K562 (cell line): Measurements from ENCODE around the gene XRN1. TPM values are rescaled to one million over a fixed set of nuclear protein-coding genes. Genes with fewer than 3 reads are reported as not detected.
A peak's percentile ranks its signal among the peaks of the same experiment; 100 is the strongest.

Experiments
- ATAC-seq: fragments of 200-7000 bp; cut with Tn5 transposase; 3 replicates; pipeline ENCODE4 v1.9.1; 2020; ENCODE audit warnings: moderate library complexity
- BruUV-seq: library from RNA; stranded (reverse); fragments of 400-500 nt; replicated peaks from 2 replicates; lab custom pipeline; 2021; lab: Mats Ljungman, UMichigan
- CTCF ChIA-PET: fragments of 300-600 bp; formaldehyde crosslinking; extraction: SDS; loops from one replicate; lab custom pipeline; 2021; ENCODE audit warnings: low intra/inter-chr PET ratio; lab: Yijun Ruan, JAX
- POLR2A ChIA-PET: fragments of 300-600, 350-650 bp; sonication (Branson Sonifier 250); formaldehyde crosslinking; extraction: SDS; loops from one replicate; lab custom pipeline; 2021; ENCODE audit warnings: antibody characterized with exemption, inconsistent platforms; lab: Yijun Ruan, JAX
- DNase-seq, 4 experiments: peaks; one replicate each; pipeline versions ENCODE4 v3.0.0 to v3.0.0-alpha.2; 2011 to 2018; ENCODE audit warnings: low spot score in 3 of 4, mixed read lengths in 3 of 4; ENCODE audit errors: extremely low read depth in 1 of 4
- FAIRE-seq: peaks from 2 replicates; lab custom pipeline; 2011; peaks lifted over from hg19 to GRCh38; lab: Jason Lieb, UNC
- H2AFZ ChIP-seq: 2 replicates; pipeline ENCODE4 v1.6.0; 2011; ENCODE audit warnings: low read depth, low read length, control low read depth, inconsistent platforms
- H3K27ac ChIP-seq: fragments of 200-600 bp; 3 replicates; pipeline ENCODE4 v1.8.0; 2011; ENCODE audit warnings: low read depth, mild to moderate bottlenecking, control low read depth, inconsistent platforms, low read length, moderate library complexity, mixed read lengths; ENCODE audit errors: extremely low read depth
- H3K27me3 ChIP-seq, 2 experiments: fragments of 300-600 bp in 1 of 2; 2 replicates in 1 of 2; 3 replicates in 1 of 2; pipeline versions ENCODE4 v1.6.0 to v1.8.0; 2011; ENCODE audit warnings: inconsistent platforms in 2 of 2, low read length in 2 of 2, mild to moderate bottlenecking in 1 of 2, mixed read lengths in 1 of 2, moderate library complexity in 1 of 2; ENCODE audit not compliant: control insufficient read depth in 2 of 2, insufficient read depth in 2 of 2
- H3K36me3 ChIP-seq: fragments of 300-600 bp; 3 replicates; pipeline ENCODE4 v1.8.0; 2011; ENCODE audit warnings: mild to moderate bottlenecking, low read length, inconsistent platforms; ENCODE audit not compliant: control insufficient read depth, insufficient read depth
- H3K4me1 ChIP-seq, 2 experiments: fragments of 200-600 bp in 1 of 2; replicated peaks in 1 of 2; 2 replicates in 1 of 2; 3 replicates in 1 of 2; pipeline versions ENCODE4 v1.5.1 to v1.8.0; 2011; ENCODE audit warnings: inconsistent platforms in 2 of 2, low read length in 2 of 2, mild to moderate bottlenecking in 1 of 2, mixed read lengths in 1 of 2, moderate library complexity in 1 of 2; ENCODE audit not compliant: control insufficient read depth in 2 of 2, insufficient read depth in 2 of 2
- H3K4me2 ChIP-seq: 2 replicates; pipeline ENCODE4 v1.6.1; 2011; ENCODE audit warnings: low read length, control low read depth, inconsistent platforms, mixed read lengths; ENCODE audit not compliant: insufficient read depth
- H3K4me3 ChIP-seq: fragments of 200-600 bp; sonication (generic), shearing (Covaris generic); 2 replicates; pipeline ENCODE4 v1.5.1; 2016; ENCODE audit warnings: control low read depth, inconsistent platforms
- H3K79me2 ChIP-seq: fragments of 200-600 bp; 3 replicates; pipeline ENCODE4 v1.8.0; 2011; ENCODE audit warnings: low read length, inconsistent platforms; ENCODE audit not compliant: control insufficient read depth, insufficient read depth
- H3K9ac ChIP-seq, 2 experiments: 2 replicates each; pipeline versions ENCODE4 v1.6.0 to v1.6.1; 2011; ENCODE audit warnings: low read depth in 2 of 2, low read length in 2 of 2, control low read depth in 1 of 2, inconsistent platforms in 1 of 2, mild to moderate bottlenecking in 1 of 2, mixed read lengths in 1 of 2; ENCODE audit not compliant: insufficient read depth in 1 of 2
- H3K9me1 ChIP-seq: one replicate; pipeline ENCODE4 v1.6.0; 2011; ENCODE audit warnings: inconsistent platforms, mild to moderate bottlenecking, low read length, moderate library complexity; ENCODE audit not compliant: control insufficient read depth, insufficient read depth
- H3K9me3 ChIP-seq: replicated peaks from 2 replicates; pipeline ENCODE4 v1.5.1; 2011; ENCODE audit warnings: low read depth, low read length, inconsistent platforms; ENCODE audit not compliant: control insufficient read depth, insufficient read depth
- H4K20me1 ChIP-seq: replicated peaks from 2 replicates; pipeline ENCODE4 v1.6.1; 2011; ENCODE audit warnings: low read length, inconsistent platforms, mixed read lengths; ENCODE audit not compliant: control insufficient read depth, insufficient read depth
- CTBP1 ChIP-seq: fragments of 450-650 bp; IDR thresholded peaks from 2 replicates; pipeline ENCODE4 v1.6.1; 2016; ENCODE audit warnings: borderline replicate concordance
- ELK3 ChIP-seq: fragments of 450-650 bp; formaldehyde crosslinking; IDR thresholded peaks from 2 replicates; pipeline ENCODE4 v1.4.0; 2020; ENCODE audit warnings: mild to moderate bottlenecking
- GATAD2A ChIP-seq: fragments of 450-650 bp; IDR thresholded peaks from 2 replicates; pipeline ENCODE4 v1.6.1; 2017
- MEIS2 ChIP-seq: fragments of 450-650 bp; IDR thresholded peaks from 2 replicates; pipeline ENCODE4 v1.6.1; 2014; ENCODE audit warnings: mild to moderate bottlenecking; ENCODE audit not compliant: partially characterized antibody
- OTX1 ChIP-seq: fragments of 450-650 bp; formaldehyde crosslinking; IDR thresholded peaks from 2 replicates; pipeline ENCODE4 v1.4.0; 2022; ENCODE audit warnings: mild to moderate bottlenecking
- SETDB1 ChIP-seq: IDR thresholded peaks from one replicate; pipeline ENCODE4 v1.6.1; 2012; ENCODE audit warnings: low read length, control low read depth, inconsistent platforms
- ZC3H11A ChIP-seq: IDR thresholded peaks from 2 replicates; pipeline ENCODE4 v1.6.1; 2012; ENCODE audit warnings: low read depth, low read length, improper control_type of control experiment
- ZNF24 ChIP-seq: fragments of 450-650 bp; IDR thresholded peaks from 2 replicates; pipeline ENCODE4 v1.6.1; 2016
- WGBS: fragments of 100-300 bp; shearing (Covaris generic); methylation state at CpG from one replicate; pipeline ENCODE4 v1.1.6; 2016; ENCODE audit warnings: low coverage, mixed read lengths; ENCODE audit not compliant: insufficient coverage; ENCODE audit errors: missing lambda C conversion rate; 5-methylcytosine and 5-hydroxymethylcytosine counted together
- in situ Hi-C: fragments of 300-500 bp; cut with MboI; formaldehyde crosslinking; loops from 4 replicates; pipeline ENCODE4 v1.15.0; 2018; ENCODE audit warnings: inconsistent platforms, mixed read lengths
- intact Hi-C: fragments of 100-400 bp; cut with micrococcal nuclease; formaldehyde crosslinking; loops from 2 replicates; pipeline ENCODE4 v1.14.2; 2022
- polyA plus RNA-seq, 8 experiments: library from polyadenylated mRNA; depleted of rRNA in 4 of 8; stranded (reverse) in 5 of 8; unstranded in 3 of 8; fragments of >200 nt; fragmentation: Nextera tagmentation in 2 of 8; fragmentation: Illumina TruSeq in 1 of 8; extraction: Ambion mirVana in 2 of 8; extraction: Trizol in 1 of 8; gene quantifications; 2 replicates each; pipeline versions ENCODE4 v1.2.1 to v1.2.3, GENCODE V29; 2011 to 2014; ENCODE audit warnings: inconsistent platforms in 1 of 8, missing spikeins in 1 of 8
- total RNA-seq, 7 experiments: library from RNA; depleted of rRNA in 6 of 7; stranded (reverse); fragments of >200 nt in 6 of 7; fragmentation: Illumina TruSeq in 2 of 7; extraction: Trizol in 2 of 7; gene quantifications; 2 replicates each; pipeline versions ENCODE4 v1.2.1 to v1.2.3, GENCODE V29; 2011 to 2021; ENCODE audit warnings: low replicate concordance in 1 of 7
- TF ChIP-seq, protein P1 (sequence below): fragments of 250-450 bp; sonication (Bioruptor Pico); IDR thresholded peaks from 2 replicates; pipeline ENCODE4 v1.4.0; 2020; ENCODE audit warnings: mild to moderate bottlenecking
- TF ChIP-seq, protein P2 (sequence below): fragments of 450-650 bp; IDR thresholded peaks from 2 replicates; pipeline ENCODE4 v1.6.1; 2016

The XRN1 gene
- total and polyA plus RNA-seq, 9 of the 15 experiments (the other 6 are each of a cell fraction or from before 2014, with no cell fraction given): 3.1 to 28.4 (median 17.2) TPM

DNA sequence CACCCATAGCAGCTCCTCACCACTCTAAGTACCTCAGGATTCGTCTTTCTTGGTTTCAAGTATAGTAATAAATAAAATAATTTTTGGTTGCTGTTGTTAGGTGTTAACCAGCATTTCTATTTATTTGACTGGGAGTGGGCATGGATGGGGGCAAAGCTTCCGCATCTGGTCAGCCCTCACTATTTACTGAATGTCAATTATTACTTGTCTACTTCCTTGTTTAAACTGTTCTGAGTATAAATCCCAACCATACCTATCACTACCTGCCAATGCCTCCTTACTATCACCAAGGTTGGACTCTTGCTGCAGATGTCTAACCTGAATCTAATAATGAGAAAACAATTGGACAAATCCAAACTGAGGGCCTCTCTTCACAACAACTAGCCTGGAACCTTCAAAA, 180.6 kb downstream of the XRN1 start:
- H3K79me2 ChIP-seq: no peaks in the 10 kb centered on the region
- no peak overlapping the region for H3K4me2 ChIP-seq
- no peak overlapping the region for H2AFZ ChIP-seq
- H3K4me1 ChIP-seq: peaks cover 0 to 6% of the 10 kb centered on the region in 2 experiments; a peak in 1 of 5 replicates
- H3K9me1 ChIP-seq: no peaks in the 10 kb centered on the region
- POLR2A ChIA-PET: interaction anchor here (0.6 kb wide), 1 partner anchor 14 kb away, joined by 3 read pairs; no protein-coding TSS in a partner anchor
- BruUV-seq: no TSS peak
- no peak overlapping the region for H3K9ac ChIP-seq
- no peak overlapping the region for H3K27ac ChIP-seq
- CTCF ChIA-PET: no interaction called here
- no peak for FAIRE-seq
- H3K27me3 ChIP-seq: no peaks in the 10 kb centered on the region
- no peaks in the 10 kb centered on the region for H4K20me1 ChIP-seq
- 67% methylated on average over 2 of the region's 2 CpGs for WGBS
- no peaks in the 10 kb centered on the region for H3K36me3 ChIP-seq
- H3K4me3 ChIP-seq: no peak overlapping the region
- TF ChIP-seq GATAD2A (no peak), ELK3 (no peak), ZC3H11A (no peak)
- TF ChIP-seq, all 486 proteins: peak for 0
- in situ Hi-C loops: no loop called here
- no peak for ATAC-seq
- DNase-seq: no peak
- intact Hi-C loops: no loop called here
- H3K9me3 ChIP-seq: no peaks in the 10 kb centered on the region

DNA sequence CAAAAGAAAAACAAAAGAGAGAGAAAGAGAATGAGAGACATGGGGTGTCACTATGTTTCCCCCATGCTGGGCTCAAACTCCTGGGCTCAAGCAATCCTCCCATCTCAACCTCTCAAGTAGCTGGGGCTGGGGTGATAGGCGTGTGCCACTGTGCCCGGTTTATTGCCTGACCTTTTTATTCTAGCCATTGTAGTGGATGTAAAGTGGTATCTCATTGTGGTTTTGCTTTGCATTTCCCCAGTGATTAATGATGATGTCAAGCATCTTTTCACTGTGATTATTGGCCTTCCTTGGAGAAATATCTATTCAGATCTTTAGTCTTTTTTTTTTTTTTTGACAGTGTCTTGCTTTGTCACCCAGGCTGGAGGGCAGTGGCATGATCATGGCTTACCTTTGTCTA, 184.7 kb downstream of the XRN1 start:
- FAIRE-seq (no peak), DNase-seq (no peak), ATAC-seq (peak; percentile 35; the same call in 2 of the 3 replicates)
- no peaks in the 10 kb centered on the region for H3K9me1 ChIP-seq
- in situ Hi-C loops (no loop called here), intact Hi-C loops (no loop called here)
- no peaks in the 10 kb centered on the region for H3K79me2 ChIP-seq
- H4K20me1 ChIP-seq: no peaks in the 10 kb centered on the region
- whole genome bisulfite sequencing: 20% methylated on average over 2 of the region's 2 CpGs
- H3K4me3 ChIP-seq: no peak overlapping the region
- H3K4me1 ChIP-seq: no peaks in the 10 kb centered on the region
- CTCF ChIA-PET: no interaction called here
- no TSS peak for BruUV-seq
- H3K9ac ChIP-seq: no peak overlapping the region
- POLR2A ChIA-PET: no interaction called here
- no peaks in the 10 kb centered on the region for H3K9me3 ChIP-seq
- no peaks in the 10 kb centered on the region for H3K36me3 ChIP-seq
- H2AFZ ChIP-seq: no peak overlapping the region
- H3K4me2 ChIP-seq: no peak overlapping the region
- no peaks in the 10 kb centered on the region for H3K27me3 ChIP-seq
- H3K27ac ChIP-seq: no peak overlapping the region
- TF ChIP-seq, protein P1, sequence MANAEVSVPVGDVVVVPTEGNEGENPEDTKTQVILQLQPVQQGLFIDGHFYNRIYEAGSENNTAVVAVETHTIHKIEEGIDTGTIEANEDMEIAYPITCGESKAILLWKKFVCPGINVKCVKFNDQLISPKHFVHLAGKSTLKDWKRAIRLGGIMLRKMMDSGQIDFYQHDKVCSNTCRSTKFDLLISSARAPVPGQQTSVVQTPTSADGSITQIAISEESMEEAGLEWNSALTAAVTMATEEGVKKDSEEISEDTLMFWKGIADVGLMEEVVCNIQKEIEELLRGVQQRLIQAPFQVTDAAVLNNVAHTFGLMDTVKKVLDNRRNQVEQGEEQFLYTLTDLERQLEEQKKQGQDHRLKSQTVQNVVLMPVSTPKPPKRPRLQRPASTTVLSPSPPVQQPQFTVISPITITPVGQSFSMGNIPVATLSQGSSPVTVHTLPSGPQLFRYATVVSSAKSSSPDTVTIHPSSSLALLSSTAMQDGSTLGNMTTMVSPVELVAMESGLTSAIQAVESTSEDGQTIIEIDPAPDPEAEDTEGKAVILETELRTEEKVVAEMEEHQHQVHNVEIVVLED (CRISPR knock-in tag): no peak
- no peak for TF ChIP-seq OTX1 (CRISPR knock-in tag)
- TF ChIP-seq MEIS2: peak; percentile 84
- TF ChIP-seq SETDB1: no peak
- TF ChIP-seq, protein P2, sequence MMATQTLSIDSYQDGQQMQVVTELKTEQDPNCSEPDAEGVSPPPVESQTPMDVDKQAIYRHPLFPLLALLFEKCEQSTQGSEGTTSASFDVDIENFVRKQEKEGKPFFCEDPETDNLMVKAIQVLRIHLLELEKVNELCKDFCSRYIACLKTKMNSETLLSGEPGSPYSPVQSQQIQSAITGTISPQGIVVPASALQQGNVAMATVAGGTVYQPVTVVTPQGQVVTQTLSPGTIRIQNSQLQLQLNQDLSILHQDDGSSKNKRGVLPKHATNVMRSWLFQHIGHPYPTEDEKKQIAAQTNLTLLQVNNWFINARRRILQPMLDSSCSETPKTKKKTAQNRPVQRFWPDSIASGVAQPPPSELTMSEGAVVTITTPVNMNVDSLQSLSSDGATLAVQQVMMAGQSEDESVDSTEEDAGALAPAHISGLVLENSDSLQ: peak; percentile 28
- no peak for TF ChIP-seq ZNF24
- peak; percentile 12; the same call in 1 of the 2 replicates for TF ChIP-seq CTBP1
